ENCODE measurements around the gene ACTN4. TPM values are rescaled to one million over a fixed set of nuclear protein-coding genes. Genes with fewer than 3 reads are reported as not detected.

The ACTN4 gene
- total RNA-seq, 1 donor from 2014 or later, result 315 TPM

DNA sequence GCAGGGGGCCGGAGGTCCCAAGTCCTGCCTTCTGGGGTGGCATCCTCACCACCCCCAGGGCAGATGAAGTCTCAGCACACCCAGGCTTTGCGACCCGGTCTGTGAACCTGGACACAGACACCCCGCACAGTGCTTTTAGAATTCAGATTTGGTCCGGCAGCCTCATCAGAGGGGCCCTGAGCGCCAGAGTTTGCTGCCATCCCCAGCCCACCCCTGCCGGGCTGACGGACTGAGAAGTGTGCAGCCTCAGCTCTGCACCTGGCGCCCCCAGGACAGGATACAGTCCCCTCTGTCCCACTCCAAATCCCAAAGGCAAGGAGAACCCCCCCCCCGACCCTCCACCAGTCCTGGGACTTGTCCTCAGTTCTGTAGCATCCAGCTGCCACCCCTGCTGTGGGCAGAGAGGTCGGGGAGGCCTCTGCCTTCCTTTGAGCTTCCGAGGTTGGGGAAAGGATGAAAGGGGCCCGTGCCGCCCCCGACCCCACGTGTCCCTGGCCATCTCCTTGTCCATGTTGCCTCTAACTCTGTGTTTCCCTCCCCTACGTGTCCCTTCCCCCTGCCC, 79.9 kb downstream of the ACTN4 start:
- DNase-seq, result no peak

DNA sequence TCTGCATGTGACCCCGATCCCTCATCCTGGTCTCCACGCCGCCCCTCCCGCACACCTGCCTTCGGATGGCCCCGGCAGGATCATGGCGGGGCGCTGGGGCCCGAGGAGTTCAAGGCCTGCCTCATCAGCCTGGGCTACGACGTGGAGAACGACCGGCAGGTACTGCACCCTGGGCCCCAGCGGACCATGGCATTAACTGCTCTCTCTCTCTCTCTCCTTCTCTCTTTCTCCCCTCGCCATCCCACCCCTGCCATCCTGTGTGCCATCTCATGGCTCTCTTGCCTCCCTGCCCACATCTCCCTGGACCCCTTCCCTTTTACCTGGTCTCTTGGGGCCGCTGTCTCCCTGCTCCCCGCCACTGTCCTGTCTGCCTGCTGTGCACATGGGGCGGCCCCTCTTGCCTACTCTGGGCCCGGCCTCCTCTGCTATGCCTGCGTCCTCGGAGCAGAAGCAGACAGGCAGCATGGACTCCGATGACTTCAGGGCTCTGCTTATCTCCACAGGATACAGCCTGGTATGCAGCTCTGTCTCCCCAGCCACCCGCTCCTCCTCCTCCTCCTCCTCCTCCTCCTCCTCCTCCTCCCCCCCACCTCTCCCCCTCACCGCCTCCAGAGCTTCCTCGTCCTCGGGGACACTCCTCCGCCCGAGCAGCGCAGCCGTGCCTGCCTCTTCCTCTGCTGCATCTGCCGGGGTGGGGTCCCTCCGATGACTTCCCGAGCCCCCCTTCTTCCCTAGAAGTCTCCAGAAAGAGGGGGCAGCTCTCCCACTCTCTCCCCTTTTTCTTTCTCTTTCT, 80.6 kb downstream of the ACTN4 start:
- DNase-seq, result no peak

DNA sequence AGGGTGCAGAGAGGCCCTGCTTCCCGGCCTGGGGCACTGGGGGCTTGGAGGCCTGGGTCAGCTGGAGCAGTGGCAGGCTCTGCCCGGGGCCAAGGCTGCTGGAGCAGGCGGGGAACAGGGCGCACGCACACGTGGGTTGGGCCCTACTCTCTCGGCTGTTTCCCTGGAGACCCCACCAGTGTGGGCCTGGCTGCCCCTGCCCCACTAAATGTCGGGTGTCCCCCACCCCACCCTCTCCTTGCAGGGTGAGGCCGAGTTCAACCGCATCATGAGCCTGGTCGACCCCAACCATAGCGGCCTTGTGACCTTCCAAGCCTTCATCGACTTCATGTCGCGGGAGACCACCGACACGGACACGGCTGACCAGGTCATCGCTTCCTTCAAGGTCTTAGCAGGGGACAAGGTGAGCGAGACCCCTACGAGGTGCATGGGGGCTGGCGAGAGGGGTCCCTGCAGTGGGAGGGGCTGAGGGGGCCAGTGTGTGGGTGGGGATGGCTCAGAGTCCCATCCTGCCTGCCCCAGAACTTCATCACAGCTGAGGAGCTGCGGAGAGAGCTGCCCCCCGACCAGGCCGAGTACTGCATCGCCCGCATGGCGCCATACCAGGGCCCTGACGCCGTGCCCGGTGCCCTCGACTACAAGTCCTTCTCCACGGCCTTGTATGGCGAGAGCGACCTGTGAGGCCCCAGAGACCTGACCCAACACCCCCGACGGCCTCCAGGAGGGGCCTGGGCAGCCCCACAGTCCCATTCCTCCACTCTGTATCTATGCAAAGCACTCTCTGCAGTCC, 81.5 kb downstream of the ACTN4 start:
- DNase-seq, result no peak

DNA sequence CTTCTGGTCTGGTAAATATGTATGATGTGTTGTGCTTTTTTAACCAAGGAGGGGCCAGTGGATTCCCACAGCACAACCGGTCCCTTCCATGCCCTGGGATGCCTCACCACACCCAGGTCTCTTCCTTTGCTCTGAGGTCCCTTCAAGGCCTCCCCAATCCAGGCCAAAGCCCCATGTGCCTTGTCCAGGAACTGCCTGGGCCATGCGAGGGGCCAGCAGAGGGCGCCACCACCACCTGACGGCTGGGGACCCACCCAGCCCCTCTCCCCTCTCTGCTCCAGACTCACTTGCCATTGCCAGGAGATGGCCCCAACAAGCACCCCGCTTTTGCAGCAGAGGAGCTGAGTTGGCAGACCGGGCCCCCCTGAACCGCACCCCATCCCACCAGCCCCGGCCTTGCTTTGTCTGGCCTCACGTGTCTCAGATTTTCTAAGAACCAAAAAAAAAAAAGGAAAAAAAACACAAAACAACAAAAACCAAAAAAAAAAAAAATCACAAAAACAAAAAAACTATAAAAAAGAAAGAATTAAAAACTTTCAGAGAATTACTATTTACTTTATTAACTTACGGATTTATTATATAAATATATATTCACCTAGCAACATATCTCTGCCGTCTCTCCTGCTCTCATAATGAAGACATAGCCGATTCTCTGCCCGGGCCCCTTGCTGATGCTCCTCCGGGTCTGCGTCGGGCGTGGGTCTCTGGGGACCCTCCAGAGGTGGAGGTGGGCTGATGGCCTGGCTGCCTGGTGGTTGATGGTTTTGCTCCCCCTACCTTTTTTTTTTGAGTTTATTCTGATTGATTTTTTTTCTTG, 82.4 kb downstream of the ACTN4 start:
- DNase-seq, result peak; percentile 75

DNA sequence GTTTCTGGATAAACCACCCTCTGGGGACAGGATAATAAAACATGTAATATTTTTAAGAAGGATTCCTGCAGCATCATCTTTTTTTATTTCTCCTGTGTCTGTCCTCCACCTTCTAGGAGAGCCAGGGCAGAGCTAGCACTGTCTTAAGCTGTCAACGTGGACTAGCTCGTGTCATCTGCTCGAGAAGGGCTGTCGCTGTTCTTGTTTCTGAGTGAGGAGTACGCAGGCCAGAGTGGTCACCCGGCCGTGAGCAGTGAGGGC, 83.0 kb downstream of the ACTN4 start:
- no peak for DNase-seq

DNA sequence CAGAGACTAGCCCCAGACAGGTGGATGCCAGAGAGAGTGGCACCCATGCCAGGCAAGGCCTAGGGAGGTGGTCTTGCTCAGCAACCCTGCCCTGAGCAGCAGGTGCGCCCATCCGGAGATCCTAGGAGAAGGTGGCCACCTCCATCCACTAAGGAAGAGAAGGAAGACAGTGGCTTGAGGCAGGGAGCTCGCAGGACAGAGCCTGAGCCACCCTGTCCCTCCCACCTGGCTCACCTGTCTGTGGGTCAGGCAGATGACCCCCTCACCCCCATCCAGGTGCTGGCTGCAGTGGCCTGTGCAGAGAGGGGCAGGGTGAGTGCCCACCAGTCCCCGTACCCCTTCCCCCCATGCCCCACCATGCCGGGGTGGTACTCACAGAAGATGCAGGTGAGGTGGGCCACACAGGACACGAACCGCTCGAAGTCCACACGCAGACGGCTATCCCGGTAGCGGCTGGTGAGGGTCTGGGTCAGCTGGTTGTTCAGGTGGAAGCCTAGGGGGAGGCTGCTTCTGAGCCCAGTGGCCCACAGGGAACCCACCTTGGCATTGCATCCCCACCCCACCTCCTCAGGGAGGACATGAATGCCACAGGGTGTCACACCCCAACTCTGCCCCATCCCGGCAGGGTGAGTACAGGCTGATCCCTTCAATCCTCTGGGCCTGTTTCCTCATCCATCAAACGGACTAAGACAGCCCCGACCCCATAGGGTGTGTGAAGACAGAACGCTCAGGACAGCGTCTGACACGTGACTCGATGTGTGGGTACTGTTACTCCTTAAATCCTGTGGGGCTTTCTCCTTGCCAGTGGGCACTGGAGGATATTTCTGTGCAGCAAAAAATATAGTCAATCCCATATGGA, 83.5 kb downstream of the ACTN4 start:
- no peak for DNase-seq

DNA sequence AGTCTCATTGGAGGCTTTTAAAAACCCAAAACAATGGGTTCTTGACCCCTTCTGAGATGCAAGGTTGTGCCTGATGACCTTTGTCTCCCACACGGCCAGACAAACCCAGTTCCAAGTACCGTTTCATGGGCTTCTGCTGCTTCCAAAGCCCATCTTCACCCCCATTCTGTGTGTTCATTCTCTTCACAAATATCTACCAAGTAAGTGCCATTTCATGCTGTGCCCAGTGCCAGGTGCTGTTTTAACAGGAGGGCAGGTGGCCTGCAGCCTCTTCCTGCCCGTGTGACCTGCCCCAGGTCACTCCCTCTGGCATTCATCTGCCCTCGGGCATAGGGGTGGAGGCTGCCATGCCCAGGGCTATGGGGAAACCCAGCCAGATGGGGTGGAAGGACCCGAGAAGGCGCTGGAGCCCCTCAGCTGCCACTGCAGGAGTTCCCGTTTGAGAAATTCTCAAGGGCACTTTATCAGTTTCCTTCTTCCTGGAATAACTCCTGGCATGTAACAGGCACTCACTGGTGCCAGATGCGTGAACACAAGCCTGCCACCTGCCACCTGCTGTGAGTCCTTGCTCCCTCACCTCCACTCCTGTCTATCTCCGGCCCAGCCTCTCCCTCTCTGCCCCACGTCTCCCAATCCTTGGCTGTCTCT, 84.3 kb downstream of the ACTN4 start:
- peak; percentile 5 for DNase-seq

DNA sequence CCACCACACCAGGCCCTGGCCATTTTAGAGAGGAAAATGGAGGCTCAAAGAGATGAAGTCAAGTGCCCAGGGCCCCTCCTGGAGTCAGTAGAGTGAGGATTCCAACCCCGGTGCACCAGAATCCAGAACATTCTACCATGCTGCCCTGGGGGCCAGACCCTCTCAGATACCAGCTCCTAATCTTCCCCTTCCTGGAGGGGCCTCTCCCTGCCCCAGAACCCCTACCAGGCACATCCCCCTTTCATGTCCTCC, 85.7 kb downstream of the ACTN4 start:
- DNase-seq, result no peak

DNA sequence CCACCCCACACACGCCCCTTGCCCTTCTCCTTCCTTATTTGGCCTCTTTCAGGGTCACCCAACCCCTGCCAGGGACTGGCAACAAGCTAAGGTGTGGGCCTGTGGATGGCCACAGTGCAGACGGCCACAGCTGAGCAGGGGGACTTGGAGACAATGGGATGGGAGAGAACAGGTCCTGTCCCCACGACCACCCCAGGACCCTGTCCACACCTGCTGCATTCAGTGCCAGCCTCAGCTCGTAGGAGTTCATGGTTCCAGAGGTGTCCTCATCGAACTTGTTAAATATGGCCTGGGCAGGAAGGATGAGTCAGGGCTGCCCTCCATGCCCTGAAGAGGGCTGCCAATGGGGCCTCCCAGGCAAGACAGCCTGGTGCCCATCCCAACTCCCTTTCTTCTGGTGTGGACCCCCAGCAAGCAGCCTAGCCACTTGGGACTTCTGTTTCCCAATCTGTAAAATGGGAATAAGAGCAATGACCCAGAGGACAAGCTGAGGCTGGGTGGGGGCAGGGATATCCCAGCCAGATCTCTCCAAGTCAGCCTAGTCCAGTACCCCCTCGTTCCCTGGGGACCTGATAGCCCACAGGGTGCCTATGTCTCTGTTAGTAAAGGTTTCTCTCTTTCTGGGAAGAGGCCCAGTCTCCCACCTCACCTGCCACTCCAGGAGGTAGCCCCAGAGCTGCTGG, 86.2 kb downstream of the ACTN4 start:
- DNase-seq, result peak; percentile 32

DNA sequence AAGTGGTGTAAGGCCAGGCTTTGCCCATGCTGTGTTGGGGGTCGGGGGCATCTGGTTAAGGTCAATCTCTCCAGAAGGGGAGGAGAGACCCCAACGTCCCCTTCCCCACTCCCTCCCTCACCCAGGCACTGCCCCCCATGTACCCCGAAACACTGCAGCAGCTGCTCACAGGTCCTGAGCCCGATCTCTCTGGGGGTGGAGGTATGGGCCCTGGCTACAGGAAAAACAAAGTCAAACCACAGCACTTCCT, 86.7 kb downstream of the ACTN4 start:
- DNase-seq, result no peak

DNA sequence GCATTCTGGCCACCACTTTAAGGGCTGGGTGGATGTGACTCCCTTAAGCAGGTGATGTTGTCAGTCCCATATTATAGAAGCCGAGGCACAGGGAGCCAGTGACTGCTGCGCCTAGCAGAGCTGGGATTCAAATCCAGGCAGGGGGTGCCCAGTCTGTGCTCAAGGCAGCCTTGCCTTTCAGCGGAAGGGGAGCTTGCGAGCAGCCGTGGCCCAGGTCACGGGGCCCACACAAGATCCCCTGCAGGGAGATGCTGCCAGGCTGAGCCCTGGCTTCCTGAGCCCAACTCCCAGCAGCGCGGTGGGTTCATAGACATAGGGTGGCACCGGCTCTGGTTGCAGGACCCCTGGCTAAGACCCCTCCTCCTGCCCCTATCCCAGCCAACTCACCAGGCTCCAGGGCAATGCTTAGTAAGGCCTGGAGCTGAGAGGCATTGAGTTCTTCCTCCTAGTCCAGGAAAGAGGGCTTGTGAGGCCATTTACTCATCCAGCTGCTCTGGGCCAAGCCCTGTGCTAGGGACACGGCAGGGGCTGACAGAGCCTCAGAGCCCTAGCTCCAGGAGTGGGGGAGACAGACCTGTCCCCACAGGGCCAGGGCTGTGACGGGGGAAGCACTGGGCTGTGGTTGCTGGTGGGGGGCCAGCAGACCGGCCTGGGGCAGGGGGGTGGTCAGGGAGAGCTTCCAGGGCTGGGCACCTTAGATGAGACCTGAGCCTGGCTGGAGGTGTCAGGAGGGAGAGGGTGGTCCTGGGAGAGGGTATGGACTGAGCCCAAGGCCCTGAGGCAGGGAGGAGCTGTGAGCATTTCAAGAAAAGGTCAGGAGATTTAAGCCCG, 87.2 kb downstream of the ACTN4 start:
- DNase-seq, result peak; percentile 35

DNA sequence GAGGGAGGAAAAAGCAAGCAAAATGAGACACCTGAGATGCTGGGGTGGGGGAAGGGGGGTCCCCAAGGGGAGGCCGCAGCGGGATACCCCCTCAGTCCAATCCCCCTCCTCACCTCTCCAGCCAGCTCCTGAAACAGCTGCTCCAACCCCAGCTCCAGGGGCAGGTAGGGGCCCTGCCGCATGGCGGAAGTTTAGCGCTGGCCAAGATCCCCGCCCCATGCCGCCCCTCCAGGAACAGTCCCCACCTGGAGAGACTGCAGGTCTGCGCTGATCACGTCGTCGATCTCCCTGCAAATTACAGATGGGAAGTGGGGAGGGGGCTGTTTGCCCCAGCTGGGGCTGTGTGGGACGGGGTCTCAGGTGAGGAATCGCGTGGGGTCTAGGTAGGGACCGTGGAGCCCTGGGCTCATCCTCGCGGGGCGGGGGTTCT, 87.8 kb downstream of the ACTN4 start:
- no peak for DNase-seq

DNA sequence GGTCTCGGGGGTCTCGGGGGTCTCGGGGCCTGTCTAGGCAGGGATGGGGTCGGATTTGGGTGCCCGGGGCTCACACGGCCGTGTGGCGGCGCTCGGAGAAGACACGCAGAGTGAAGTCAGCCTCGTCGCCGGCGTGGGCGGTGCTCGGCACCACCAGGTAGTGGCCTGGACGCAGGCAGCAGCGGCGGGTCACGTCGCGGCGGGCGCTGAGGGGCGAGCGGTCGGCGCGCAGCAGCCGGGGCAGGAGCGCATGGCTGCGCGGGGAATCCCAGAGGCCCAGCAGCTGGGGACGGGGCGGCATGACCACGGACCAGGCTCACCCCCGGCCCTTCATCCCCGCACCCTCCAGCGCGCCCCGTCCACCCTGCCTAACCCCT, 88.6 kb downstream of the ACTN4 start:
- peak; percentile 52 for DNase-seq

DNA sequence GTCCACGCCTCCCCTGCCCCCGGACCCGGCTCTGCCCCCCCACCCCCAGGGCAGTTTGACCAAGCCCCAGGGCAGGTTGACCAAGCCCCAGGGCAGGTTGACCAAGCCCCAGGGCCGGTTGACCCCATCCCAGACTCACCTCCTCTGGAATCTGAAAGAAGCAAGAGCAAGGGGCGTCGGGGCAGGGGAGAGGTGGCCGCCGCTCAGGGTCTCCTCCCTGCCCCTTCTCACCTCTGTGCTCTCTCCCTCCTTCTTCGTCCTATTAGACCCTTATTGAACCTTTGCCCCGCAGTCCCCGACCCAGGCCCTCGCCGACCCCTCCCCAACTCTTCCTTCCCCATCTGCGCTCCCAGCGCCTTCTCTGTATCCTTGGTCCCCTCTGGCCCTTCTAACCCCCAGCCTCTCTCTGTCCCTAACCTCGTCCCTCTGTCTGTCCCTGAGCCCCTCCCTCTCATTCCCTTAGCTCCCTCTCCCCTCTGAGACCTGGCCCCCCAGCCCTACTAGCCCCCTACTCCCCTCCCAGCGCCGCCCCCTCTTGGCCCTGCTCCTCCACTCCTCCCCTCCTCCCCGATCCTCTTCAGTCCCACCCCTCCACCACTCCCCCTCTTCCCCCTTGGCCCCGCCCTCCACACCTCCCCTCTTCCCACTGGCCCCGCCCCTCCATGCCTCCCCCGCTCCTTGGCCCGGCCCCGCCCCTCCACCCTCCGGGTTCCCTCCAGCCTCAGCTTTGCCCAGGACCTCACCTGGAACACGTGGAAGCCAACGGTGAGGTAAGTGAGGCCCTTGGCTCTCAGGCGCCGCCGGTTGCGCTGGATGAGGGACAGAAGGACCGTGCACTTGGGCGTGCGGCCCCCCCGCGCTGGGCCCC, 89.2 kb downstream of the ACTN4 start:
- no peak for DNase-seq

DNA sequence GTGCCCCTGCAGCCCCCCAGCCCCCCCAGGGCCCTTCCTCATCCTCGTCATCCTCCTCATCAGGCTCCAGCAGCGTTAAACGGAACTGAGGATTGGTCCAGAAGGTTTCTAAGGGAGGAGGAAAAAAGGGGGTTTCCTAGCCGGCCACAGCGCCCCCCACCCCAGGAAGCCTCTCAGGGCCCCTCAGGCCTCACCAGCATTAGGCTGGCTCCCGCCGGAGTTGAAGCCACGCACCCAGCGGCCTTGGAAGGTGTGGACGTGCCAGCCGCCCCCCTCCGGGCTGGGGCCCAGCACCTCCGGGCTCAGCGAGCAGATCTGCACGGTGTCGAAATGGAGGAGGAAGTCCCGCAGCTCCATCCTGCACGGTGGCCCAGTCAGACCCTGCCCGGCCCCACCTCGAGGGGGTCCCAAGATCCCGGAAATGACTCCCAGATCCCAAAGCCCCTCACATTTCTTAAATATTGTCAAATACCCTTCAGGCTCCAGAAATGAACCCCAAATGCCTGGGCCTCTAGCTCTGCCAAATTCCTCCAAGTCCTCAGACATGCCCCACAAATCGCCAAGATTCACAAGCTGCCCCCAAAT, 89.9 kb downstream of the ACTN4 start:
- DNase-seq, result no peak

DNA sequence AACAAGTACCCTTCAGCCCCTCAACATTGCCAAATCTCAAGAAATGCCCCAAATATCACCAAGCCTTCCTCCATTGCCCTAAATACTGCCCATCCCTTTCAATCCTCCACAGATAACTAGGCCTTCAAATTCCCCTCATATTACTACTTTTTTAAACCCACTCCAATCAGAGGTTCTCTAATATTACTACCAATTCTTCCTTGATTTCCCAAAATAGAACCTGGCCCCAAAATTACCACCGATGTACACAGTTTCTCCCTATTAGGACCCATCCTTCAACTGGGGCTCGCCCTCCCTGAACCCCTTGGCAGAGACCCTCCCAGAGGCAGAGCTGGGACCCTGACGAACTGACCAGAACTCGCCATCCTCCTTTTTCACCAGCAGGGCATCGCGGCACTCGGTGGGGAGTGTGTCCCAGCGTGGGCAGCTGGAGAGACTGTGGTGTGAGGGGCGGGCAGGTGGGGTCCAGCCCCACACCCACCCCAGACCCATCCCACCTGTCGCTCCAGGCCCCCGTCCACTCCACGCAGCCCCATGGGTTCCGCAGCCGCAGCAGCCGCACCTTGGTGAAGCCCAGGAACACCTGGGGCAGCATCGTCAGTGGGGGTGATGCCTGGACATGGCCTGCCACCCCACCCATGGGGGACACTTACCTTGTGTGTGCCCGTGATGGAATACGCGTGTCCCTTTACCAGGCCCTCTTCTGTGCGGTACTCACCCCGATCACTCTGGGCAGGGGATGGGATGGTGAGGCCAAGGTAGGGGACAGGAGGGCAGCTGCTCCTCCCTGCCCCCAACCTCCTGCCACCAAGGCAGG, 90.7 kb downstream of the ACTN4 start:
- DNase-seq, result no peak

DNA sequence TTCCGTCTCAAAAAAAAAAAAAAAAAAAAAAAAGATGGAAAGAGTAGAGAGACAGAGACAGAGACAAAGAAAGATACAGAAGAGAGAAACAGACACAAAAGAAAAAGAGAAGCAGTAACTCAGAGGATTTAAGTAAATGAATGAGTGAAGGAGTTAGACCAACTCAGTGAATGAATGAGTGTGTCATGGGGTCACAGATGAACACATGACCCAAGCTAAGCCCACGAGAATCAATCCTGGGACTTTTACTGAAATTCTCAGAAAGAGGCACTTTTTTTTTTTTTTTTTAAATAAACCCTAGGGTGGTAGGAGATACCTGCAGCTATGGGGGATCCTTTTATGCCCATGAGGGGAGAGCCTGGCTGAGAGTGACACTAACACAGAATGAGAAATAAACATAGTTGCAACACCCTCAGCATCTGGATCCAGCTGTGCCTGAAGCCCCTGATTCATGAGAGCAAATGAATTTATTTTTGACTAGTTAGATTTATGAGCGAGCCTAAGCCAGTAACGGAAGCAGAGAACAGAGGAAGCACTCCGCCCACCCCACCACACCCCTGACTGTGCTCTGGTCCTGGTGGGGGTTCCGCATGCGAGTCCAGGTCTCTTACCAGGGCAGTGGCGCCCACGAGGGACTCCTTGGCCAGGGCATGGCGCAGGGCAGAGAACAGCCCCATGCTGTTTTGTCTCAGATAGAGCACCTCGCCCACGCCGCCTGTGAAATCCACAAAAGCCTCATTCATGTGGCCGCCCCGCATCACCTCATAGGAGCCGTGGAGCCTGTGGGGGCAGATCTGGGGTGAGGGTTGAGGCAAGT, 92.2 kb downstream of the ACTN4 start:
- DNase-seq, result no peak

DNA sequence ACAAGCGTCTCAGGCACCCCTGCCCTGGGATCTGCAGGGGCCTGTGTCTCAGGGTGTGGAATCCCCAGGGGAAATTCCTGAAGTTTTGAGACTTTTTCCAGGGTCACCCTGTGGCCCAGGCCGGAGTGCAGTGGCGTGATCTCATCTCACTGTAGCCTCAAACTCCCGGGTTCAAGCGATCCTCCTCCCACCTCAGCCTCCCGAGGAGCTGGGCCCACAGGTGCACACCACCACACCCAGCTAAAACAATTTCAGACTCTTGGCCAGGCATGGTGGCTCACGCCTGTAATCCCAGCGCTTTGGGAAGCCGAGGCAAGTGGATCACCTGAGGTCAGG, 92.8 kb downstream of the ACTN4 start:
- no peak for DNase-seq

Measured in dermis blood vessel endothelial cell (primary cell).